HepG2 (cell line): ENCODE results near the gene ZNF829. TPM values are rescaled to one million over a fixed set of nuclear protein-coding genes. Genes with fewer than 3 reads are reported as not detected.

ENCODE experiments used
- BHLHE40 ChIP-seq: IDR thresholded peaks from 2 replicates; pipeline ENCODE4 v1.6.1; 2011; ENCODE audit warnings: low read length, improper control_type of control experiment
- DNMT1 ChIP-seq: sonication (generic); formaldehyde crosslinking; IDR thresholded peaks from 2 replicates; pipeline ENCODE4 v1.5.1; 2020; ENCODE audit warnings: mild to moderate bottlenecking, missing genetic modification reagents
- GABPA ChIP-seq, 2 experiments: IDR thresholded peaks; 2 replicates each; pipeline ENCODE4 v1.6.1; 2011 to 2016; ENCODE audit warnings: low read depth in 2 of 2, low read length in 1 of 2, missing biosample characterization in 1 of 2, missing genetic modification characterization in 1 of 2
- HNRNPH1 ChIP-seq: fragments of 200-400 bp; formaldehyde crosslinking; optimal IDR thresholded peaks from 2 replicates; pipeline ENCODE3; 2017; ENCODE audit warnings: mild to moderate bottlenecking, low read depth, low read length
- MEIS1 ChIP-seq: sonication (generic); formaldehyde crosslinking; IDR thresholded peaks from 2 replicates; pipeline ENCODE4 v1.9.0; 2021; ENCODE audit warnings: mild to moderate bottlenecking, missing genetic modification reagents, moderate library complexity, borderline replicate concordance
- PLRG1 ChIP-seq: fragments of 450-650 bp; conservative IDR thresholded peaks from 2 replicates; pipeline ENCODE4 v1.6.1; 2016
- POLR2G ChIP-seq: fragments of 200-400 bp; formaldehyde crosslinking; IDR thresholded peaks from 2 replicates; pipeline ENCODE4 v1.6.1; 2018; ENCODE audit warnings: mild to moderate bottlenecking, low read depth, low read length, moderate library complexity
- PREB ChIP-seq: sonication (generic); formaldehyde crosslinking; IDR thresholded peaks from 2 replicates; pipeline ENCODE4 v1.4.0; 2020; ENCODE audit warnings: missing genetic modification reagents
- SOX13 ChIP-seq, 3 experiments: fragments of 450-650 bp in 1 of 3; sonication (generic) in 1 of 3; formaldehyde crosslinking in 1 of 3; IDR thresholded peaks in 2 of 3; conservative IDR thresholded peaks in 1 of 3; 2 replicates each; pipeline versions ENCODE4 v1.5.0 to v1.6.1; 2016 to 2020; ENCODE audit warnings: antibody characterized with exemption in 1 of 3, mild to moderate bottlenecking in 1 of 3, missing compliant biosample characterization in 1 of 3, missing genetic modification reagents in 1 of 3, moderate library complexity in 1 of 3
- SRY ChIP-seq: sonication (generic); formaldehyde crosslinking; IDR thresholded peaks from 2 replicates; pipeline ENCODE4 v1.8.0; 2022; ENCODE audit warnings: mild to moderate bottlenecking, missing genetic modification reagents
- TMF1 ChIP-seq: sonication (generic); formaldehyde crosslinking; IDR thresholded peaks from 2 replicates; pipeline ENCODE4 v1.8.1; 2022; ENCODE audit warnings: low read depth, missing genetic modification reagents
- ZKSCAN1 ChIP-seq: fragments of 150-350 bp; IDR thresholded peaks from 2 replicates; pipeline ENCODE4 v1.6.1; 2014; ENCODE audit warnings: low read length
- ZNF280D ChIP-seq: sonication (generic); formaldehyde crosslinking; IDR thresholded peaks from 2 replicates; pipeline ENCODE4 v1.5.1; 2020; ENCODE audit warnings: mild to moderate bottlenecking, missing genetic modification reagents
- ZNF570 ChIP-seq: sonication (generic); formaldehyde crosslinking; IDR thresholded peaks from 2 replicates; pipeline ENCODE4 v1.4.0; 2020; ENCODE audit warnings: mild to moderate bottlenecking, missing genetic modification reagents, borderline replicate concordance
- ZNF574 ChIP-seq: sonication (generic); formaldehyde crosslinking; IDR thresholded peaks from 2 replicates; pipeline ENCODE4 v1.4.0; 2020; ENCODE audit warnings: missing genetic modification reagents
- ZNF652 ChIP-seq: IDR thresholded peaks from 2 replicates; pipeline ENCODE4 v1.6.1; 2016; ENCODE audit warnings: low read depth, borderline replicate concordance
- ZNF740 ChIP-seq: sonication (generic); formaldehyde crosslinking; IDR thresholded peaks from 2 replicates; pipeline ENCODE4 v1.4.0; 2020; ENCODE audit warnings: missing genetic modification reagents
- polyA plus RNA-seq, 8 experiments: library from polyadenylated mRNA; depleted of rRNA in 3 of 8; stranded (reverse) in 7 of 8; unstranded in 1 of 8; fragments of >200 nt; fragmentation: Illumina TruSeq in 4 of 8; extraction: Trizol in 4 of 8; gene quantifications; 2 replicates each; pipeline versions ENCODE4 v1.2.1 to v1.2.3, GENCODE V29; 2011 to 2016; ENCODE audit warnings: low read depth in 4 of 8, missing spikeins in 1 of 8, mixed read lengths in 1 of 8; ENCODE audit not compliant: insufficient read depth in 1 of 8
- total RNA-seq, 5 experiments: library from RNA; depleted of rRNA; stranded (reverse); fragments of >200 nt; fragmentation: Illumina TruSeq; extraction: Trizol; gene quantifications; 2 replicates each; pipeline ENCODE4 v1.2.3, GENCODE V29; 2016; ENCODE audit warnings: low read depth in 1 of 5

Gene ZNF829
- total and polyA plus RNA-seq, 2 of the 13 experiments (the other 11 are each of a cell fraction or from before 2014, with no cell fraction given) = 0.15 to 0.86 TPM

GRCh38 chr19:36849701-36850558 is 66.2 kb downstream of the ZNF829 start (continued):
- TF ChIP-seq ZNF740 (CRISPR knock-in tag) (0 out of 2 replicates have a peak, but pooled peaks have one; percentile 48), POLR2G (peak; percentile 53; the same call in 1 of the 2 replicates), ZNF652 (CRISPR knock-in tag) (no peak; the same call in 1 of the 2 replicates), SRY (CRISPR knock-in tag) (peak; percentile 52; the same call in 1 of the 2 replicates), TMF1 (no peak), SOX13 (IDR thresholded peaks at IDR 0.05) (no peak), SOX13 (CRISPR knock-in tag; conservative IDR thresholded peaks at IDR 0.05 in 1 of 2, IDR thresholded peaks at IDR 0.05 in 1 of 2) (no peak), BHLHE40 (peak; percentile 12; the same call in 1 of the 2 replicates), PREB (no peak), MEIS1 (CRISPR knock-in tag) (no peak), GABPA (IDR thresholded peaks at IDR 0.05; ENCODE audit: low read depth, low read length) (peak; percentile 37), GABPA (CRISPR knock-in tag; IDR thresholded peaks at IDR 0.05; ENCODE audit: low read depth) (peak; percentile 83), HNRNPH1 (no peak), ZNF574 (CRISPR knock-in tag) (peak; percentile 84), PLRG1 (no peak), ZNF280D (CRISPR knock-in tag) (no peak), DNMT1 (CRISPR knock-in tag) (0 out of 2 replicates have a peak, but pooled peaks have one; percentile 57), ZKSCAN1 (no peak), ZNF570 (CRISPR knock-in tag) (no peak)
